NAMALWA (cell line): ENCODE results near the gene PPP3CA.

Experiments
- DNase-seq: peaks from one replicate; pipeline ENCODE4 v3.0.0-alpha.2; 2015; ENCODE audit warnings: low spot score

PPP3CA gene

GRCh38 chr4:101049549-101050001 lies 297.8 kb downstream of the PPP3CA start:
- no peak for DNase-seq

GRCh38 chr4:101044766-101045165 lies 302.6 kb downstream of the PPP3CA start:
- DNase-seq, result no peak

DNA sequence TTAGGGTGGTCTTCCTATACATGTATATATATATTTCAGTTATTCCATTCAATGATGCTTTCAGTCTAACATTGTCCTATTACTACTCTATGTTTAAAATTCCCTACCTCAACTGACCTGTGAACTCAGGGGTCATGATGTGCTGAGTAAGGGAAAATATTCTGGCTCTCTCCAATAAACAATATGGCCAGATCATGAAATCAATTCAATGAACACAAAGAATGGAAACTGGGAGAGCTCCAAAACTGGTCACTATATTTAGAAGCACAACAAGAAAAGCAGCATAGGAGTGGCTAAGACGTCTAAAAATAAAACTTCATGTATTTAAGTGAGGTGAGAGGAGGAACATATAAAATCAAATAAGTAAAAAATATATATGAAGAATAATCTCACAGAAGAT lies 304.5 kb downstream of the PPP3CA start:
- no peak for DNase-seq

DNA sequence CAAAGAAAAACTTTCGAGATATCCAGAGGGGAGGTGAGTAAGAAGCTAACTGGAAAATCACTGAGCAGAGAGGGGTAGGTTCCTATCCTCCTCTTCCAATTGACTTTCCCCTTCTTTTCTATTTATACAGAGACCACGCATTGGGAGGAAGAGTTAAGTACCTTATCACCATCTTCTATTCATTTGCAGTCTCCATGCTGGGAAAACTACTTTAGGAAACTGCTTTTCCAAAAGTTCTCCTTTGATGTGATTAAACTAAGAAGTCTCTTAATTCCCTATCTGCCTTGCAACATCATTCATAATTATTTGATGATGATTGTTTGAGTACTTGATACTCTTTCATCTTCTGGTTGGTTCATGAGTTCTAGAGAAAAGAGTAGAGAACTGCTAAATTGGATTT lies 306.6 kb downstream of the PPP3CA start:
- no peak for DNase-seq

GRCh38 chr4:101039367-101039766 lies 308.0 kb downstream of the PPP3CA start:
- no peak for DNase-seq

DNA sequence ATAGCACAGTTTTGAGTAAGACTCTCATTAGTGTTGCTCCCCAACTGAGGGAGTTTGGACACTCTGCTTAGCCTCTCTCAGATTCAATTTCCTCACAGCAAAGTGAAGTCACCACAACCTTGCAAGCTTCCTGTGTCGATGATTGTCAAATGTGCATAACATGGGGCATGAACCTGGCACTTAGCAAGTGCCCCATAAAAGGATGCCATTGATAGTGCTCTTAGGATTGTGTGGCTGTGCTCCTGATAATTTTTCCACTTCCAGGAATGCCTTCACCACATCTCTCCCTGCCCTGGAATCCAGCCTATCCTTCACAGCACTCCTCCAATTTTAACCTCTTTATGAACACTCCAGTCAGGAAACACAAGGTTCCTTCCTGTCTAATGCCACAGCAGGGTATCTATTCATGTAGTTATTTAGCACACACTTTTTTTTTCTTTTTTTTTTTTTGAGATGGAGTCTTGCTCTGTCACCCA lies 309.4 kb downstream of the PPP3CA start:
- no peak for DNase-seq

DNA sequence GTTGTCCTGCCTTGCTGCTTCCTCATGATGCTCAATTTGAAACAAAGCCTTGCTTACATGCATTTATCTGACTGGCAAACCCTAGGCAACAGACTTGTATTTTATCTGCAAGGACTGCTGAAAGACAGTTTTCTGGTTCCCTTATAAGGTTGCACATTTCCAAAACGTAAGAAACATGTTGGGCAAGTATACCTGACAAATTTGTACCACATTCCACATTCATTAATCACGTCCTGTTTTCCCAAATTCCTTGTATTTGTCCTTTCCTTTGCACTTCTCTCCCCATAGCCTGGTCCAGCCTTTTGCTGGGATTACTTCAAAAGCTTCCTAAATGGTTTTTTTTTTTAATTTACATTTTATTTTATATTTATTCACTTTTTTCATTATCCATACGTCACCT lies 310.1 kb downstream of the PPP3CA start:
- DNase-seq, result no peak

DNA sequence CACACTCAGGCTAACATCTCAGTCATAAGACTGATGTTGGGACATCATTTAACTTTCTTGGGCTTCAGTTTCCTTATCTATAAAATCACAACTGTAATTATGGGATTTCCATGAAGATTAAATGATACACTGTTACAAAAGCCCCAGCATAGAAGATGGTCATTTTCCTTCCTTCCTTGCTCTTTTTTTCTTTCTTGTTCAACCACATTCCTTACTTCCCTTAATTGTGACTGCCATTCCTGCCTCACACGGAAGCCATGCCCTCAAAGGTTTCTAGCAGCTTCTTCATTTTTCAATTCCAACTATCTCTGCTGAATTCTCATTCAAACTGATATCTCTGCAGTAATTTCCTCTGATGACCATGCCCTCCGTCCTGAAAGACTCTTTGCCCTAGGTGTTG lies 311.8 kb downstream of the PPP3CA start:
- DNase-seq, result no peak

GRCh38 chr4:101033986-101034385 lies 313.3 kb downstream of the PPP3CA start:
- no peak for DNase-seq

GRCh38 chr4:101032541-101032940 lies 314.8 kb downstream of the PPP3CA start:
- no peak for DNase-seq

DNA sequence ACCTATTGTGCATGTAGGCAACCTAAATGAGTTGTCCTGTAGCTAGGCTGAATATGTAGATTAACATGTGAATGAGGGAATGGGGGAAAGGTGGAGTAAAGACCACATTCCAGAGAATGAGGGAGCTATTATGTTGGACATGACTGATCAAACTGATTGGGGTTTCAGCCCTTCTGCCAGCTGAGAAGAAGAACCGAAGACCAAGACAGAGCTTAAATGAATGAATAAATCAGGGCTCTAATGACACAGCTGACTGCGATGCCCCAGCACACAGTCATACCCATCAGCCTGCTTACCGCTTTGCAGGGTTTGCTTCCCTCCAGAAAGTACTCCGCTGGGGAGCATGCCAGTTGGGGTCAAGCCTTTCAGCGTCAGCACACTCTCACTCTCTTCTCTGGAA lies 315.4 kb downstream of the PPP3CA start:
- DNase-seq, result no peak

GRCh38 chr4:101028886-101029285 lies 318.4 kb downstream of the PPP3CA start:
- DNase-seq, result no peak

- DNase-seq, result no peak
Measured at GRCh38 chr4:101027721-101028120, 319.6 kb downstream of the PPP3CA start.

- DNase-seq, result no peak
Measured at GRCh38 chr4:101025755-101026154, 321.6 kb downstream of the PPP3CA start.

DNA sequence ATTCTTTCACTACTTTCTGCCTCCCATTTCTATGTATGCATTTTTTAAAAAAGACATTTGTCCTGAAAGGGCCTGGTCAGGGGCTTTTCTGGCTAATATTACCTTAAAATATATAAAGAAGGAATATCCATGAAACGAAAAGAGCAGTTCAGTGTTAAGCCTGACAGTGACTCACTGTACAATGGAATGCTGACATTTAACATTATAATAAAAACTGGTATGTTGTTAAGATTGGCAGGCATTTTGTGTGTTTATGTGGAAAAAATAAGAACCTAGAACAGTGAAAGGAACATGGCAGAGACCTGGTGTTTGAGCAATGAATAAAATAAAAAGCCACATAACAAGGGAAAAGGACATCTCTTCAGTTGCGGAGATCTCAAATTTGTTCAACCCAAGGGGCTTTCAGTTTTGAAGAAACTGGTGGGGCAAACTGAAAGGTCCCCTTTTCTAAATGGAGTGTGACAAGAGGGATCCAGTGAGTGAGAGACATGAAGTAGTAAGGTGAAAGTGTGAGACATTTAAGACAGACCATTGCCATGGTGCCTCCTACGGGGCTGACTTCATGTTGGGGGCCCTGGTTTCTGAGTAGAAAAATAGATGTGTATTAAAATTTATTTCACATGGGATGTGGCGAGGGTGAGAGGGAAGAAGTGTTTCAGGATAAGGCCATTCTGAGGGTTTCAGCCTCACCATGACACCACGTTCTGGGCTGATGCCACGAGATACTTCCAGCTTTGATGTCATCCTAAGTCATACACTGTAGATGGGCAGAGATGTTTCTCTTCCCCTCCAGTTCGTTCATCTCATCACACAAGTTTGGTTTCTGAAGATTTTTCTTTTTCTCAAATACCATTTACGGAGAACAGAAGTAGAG lies 324.9 kb downstream of the PPP3CA start:
- no peak for DNase-seq

DNA sequence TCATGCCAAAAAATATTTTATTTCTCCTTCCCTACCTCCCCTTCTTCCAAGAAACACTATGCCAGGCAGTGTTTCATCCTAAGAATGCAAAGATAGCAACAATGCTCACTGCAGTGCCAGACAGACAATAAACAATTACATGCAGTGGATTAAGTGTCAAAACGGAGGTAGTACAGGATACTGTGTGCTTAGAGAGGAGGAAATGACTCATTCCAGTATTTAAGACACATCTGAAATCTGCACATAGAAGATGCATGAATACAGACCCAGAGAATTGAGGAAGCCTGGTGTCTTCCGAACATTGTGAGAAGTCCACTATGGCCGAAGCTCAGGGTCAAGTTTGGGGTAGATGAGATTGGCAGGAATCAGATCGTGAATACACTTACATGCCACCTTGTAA lies 326.4 kb downstream of the PPP3CA start:
- no peak for DNase-seq

DNA sequence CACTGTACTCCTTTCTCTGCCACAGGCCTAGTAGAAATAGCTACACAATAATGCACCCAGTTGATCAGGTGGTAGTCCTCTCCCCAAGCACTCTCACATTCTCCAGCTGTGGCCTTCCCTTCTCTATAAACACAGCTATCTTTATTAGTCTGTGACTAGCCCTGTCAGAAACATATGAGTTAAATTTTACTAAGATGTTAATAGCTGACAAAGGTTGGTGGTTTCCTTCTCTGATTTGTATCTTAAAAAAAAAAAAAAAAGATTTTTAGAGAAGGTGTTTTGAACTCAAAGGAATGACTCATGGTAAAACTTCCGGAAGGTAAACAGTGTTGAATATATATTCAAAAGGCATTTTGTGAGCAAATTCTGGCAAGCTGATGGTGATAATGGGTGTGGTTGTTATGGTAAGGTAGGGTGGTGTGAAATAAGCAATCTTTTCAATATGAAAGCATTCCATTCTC lies 327.4 kb downstream of the PPP3CA start:
- DNase-seq, result no peak

- no peak for DNase-seq
Measured at GRCh38 chr4:101019313-101019712, 328.0 kb downstream of the PPP3CA start.

GRCh38 chr4:101018836-101019235 lies 328.5 kb downstream of the PPP3CA start:
- DNase-seq, result no peak

DNA sequence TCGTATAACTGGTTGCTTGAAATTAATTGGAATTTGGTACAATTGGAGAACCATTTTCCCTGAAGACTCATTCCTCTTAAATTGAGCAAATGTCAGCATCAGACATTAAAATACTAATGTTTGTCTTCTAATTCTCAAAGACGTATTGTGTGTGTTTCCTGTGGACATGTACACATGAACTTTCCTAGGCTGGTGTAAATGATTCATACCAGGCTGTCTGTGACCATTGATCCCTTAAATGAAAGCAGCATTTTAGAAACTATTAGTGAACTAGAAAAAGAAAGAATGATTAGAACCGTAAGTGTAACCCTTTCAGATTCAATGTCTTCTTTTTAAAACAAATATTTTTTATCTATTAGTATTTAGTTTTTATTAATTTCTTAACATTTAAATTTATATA lies 332.9 kb downstream of the PPP3CA start:
- no peak for DNase-seq

DNA sequence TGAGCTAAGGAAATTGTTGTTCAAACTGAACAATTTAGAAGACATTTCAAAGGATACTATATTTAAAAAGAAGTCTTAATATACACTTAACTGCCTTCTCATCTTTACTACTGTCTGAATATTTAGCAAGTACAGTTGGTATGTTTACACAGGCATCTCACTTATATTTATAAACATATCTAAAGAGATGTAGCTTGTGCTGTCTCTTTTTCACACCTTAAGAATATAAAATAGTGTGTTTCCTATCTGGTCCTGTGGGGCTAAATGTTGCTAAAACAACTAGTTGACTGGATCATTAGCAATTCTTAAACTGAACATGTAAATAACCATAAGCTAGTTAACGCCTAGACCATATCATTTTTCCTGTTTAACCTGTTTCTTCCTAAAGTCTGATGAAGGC lies 336.3 kb downstream of the PPP3CA start:
- no peak for DNase-seq

DNA sequence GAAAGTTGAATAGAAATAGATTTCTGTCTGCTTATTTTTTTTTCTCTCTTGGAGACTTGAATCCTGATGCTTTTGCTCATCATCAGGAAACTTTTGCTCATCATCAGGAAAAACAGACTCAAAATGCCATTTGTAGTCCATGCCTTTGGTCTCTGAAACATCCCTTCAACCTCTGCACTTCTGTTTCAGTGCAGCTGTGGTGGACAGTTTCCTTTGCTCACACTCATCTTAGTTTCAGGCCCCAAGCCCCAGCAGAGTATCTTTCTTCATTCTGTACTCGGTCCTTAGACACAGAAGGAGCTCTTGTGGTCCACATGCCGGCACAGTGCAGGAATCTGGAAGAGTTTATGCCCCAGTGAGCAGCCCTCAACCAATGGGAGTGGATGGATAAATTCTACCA lies 337.9 kb downstream of the PPP3CA start:
- DNase-seq, result no peak

GRCh38 chr4:101008503-101008902 lies 338.8 kb downstream of the PPP3CA start:
- DNase-seq, result no peak

DNA sequence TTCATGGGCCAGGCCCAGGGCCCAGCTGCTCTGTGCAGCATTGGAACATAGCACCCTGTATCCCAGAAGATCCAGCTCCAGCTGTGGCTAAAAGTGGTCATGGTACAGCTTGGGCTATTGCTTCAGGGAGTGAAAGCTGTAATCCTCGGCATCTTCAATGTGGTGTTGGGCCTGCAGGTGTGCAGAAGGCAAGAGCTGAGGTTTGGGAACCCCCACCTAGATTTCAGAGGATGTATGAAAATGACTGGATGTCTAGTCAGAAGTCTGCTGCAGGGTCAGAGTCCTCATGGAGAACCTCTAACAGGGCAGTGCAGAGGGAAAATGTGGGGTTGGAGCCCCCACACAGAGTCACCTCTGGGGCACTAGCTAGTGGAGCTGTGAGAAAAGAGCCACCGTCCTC lies 341.7 kb downstream of the PPP3CA start:
- no peak for DNase-seq
